ENCODE results near the gene OR2T12.

DNA sequence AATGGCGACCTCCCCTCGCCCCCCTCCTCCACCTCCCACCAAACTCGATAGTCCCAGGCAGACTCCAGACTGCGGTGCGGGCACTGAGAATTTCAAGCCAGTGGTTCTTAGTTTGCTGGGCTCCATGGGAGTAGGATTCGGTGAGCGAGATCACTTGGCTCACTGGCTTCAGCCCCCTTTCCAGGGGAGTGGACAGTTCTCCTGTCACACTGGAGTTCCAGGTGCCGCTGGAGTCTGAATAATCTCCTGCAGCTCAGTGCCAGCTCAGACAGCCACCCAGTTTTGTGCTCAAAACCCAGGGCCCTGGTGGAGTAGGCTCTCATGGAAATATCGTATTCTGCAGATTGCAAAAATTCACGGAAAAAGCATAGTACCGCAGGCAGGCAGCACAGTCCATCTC lies 13.6 kb upstream of the OR2T12 start:
- TF ChIP-seq, protein P1, sequence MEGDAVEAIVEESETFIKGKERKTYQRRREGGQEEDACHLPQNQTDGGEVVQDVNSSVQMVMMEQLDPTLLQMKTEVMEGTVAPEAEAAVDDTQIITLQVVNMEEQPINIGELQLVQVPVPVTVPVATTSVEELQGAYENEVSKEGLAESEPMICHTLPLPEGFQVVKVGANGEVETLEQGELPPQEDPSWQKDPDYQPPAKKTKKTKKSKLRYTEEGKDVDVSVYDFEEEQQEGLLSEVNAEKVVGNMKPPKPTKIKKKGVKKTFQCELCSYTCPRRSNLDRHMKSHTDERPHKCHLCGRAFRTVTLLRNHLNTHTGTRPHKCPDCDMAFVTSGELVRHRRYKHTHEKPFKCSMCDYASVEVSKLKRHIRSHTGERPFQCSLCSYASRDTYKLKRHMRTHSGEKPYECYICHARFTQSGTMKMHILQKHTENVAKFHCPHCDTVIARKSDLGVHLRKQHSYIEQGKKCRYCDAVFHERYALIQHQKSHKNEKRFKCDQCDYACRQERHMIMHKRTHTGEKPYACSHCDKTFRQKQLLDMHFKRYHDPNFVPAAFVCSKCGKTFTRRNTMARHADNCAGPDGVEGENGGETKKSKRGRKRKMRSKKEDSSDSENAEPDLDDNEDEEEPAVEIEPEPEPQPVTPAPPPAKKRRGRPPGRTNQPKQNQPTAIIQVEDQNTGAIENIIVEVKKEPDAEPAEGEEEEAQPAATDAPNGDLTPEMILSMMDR (IDR thresholded peaks at IDR 0.05) = no peak
- TF ChIP-seq POLR2A (IDR thresholded peaks at IDR 0.05) = no peak
